ENCODE data around the gene TBC1D1. TPM values are rescaled to one million over a fixed set of nuclear protein-coding genes. Genes with fewer than 3 reads are reported as not detected.

The TBC1D1 gene
- polyA plus RNA-seq, 1 donor from 2014 or later: 23.2 TPM

DNA sequence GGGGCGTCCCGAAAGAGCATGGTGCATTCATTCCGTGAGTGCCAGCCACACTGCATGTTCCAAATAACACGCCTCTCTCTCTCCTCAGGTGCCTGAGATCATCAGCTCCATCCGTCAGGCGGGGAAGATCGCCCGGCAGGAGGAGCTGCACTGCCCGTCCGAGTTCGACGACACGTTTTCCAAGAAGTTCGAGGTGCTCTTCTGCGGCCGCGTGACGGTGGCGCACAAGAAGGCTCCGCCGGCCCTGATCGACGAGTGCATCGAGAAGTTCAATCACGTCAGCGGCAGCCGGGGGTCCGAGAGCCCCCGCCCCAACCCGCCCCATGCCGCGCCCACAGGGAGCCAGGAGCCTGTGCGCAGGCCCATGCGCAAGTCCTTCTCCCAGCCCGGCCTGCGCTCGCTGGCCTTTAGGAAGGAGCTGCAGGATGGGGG, 123.6 kb downstream of the TBC1D1 start:
- no peak overlapping the region for H3K27ac ChIP-seq (ENCODE audit: low read length)
- TF ChIP-seq RAD21 (conservative IDR thresholded peaks at IDR 0.05) (no peak), SMC3 (conservative IDR thresholded peaks at IDR 0.05; ENCODE audit: poor library complexity) (no peak), EZH2 (IDR thresholded peaks at IDR 0.05; ENCODE audit: borderline replicate concordance, insufficient read depth, low read length, poor library complexity, severe bottlenecking) (no peak), MXI1 (conservative IDR thresholded peaks at IDR 0.05; ENCODE audit: poor library complexity, severe bottlenecking) (no peak), POLR2AphosphoS5 (IDR thresholded peaks at IDR 0.05) (no peak), TAF1 (IDR thresholded peaks at IDR 0.05; ENCODE audit: low read depth) (no peak), EP300 (conservative IDR thresholded peaks at IDR 0.05; ENCODE audit: poor library complexity, severe bottlenecking) (no peak)
- TF ChIP-seq, protein P1, sequence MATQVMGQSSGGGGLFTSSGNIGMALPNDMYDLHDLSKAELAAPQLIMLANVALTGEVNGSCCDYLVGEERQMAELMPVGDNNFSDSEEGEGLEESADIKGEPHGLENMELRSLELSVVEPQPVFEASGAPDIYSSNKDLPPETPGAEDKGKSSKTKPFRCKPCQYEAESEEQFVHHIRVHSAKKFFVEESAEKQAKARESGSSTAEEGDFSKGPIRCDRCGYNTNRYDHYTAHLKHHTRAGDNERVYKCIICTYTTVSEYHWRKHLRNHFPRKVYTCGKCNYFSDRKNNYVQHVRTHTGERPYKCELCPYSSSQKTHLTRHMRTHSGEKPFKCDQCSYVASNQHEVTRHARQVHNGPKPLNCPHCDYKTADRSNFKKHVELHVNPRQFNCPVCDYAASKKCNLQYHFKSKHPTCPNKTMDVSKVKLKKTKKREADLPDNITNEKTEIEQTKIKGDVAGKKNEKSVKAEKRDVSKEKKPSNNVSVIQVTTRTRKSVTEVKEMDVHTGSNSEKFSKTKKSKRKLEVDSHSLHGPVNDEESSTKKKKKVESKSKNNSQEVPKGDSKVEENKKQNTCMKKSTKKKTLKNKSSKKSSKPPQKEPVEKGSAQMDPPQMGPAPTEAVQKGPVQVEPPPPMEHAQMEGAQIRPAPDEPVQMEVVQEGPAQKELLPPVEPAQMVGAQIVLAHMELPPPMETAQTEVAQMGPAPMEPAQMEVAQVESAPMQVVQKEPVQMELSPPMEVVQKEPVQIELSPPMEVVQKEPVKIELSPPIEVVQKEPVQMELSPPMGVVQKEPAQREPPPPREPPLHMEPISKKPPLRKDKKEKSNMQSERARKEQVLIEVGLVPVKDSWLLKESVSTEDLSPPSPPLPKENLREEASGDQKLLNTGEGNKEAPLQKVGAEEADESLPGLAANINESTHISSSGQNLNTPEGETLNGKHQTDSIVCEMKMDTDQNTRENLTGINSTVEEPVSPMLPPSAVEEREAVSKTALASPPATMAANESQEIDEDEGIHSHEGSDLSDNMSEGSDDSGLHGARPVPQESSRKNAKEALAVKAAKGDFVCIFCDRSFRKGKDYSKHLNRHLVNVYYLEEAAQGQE (IDR thresholded peaks at IDR 0.05; ENCODE audit: borderline replicate concordance): no peak
- TF ChIP-seq, protein P2, sequence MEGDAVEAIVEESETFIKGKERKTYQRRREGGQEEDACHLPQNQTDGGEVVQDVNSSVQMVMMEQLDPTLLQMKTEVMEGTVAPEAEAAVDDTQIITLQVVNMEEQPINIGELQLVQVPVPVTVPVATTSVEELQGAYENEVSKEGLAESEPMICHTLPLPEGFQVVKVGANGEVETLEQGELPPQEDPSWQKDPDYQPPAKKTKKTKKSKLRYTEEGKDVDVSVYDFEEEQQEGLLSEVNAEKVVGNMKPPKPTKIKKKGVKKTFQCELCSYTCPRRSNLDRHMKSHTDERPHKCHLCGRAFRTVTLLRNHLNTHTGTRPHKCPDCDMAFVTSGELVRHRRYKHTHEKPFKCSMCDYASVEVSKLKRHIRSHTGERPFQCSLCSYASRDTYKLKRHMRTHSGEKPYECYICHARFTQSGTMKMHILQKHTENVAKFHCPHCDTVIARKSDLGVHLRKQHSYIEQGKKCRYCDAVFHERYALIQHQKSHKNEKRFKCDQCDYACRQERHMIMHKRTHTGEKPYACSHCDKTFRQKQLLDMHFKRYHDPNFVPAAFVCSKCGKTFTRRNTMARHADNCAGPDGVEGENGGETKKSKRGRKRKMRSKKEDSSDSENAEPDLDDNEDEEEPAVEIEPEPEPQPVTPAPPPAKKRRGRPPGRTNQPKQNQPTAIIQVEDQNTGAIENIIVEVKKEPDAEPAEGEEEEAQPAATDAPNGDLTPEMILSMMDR (IDR thresholded peaks at IDR 0.05; ENCODE audit: poor library complexity, severe bottlenecking): no peak
- no peak overlapping the region for H3K4me2 ChIP-seq (ENCODE audit: low read length)
- H2AFZ ChIP-seq (ENCODE audit: low read depth, low read length): no peak overlapping the region
- H3F3A ChIP-seq (ENCODE audit: insufficient read depth, low read length, poor library complexity, severe bottlenecking): no peaks in the 10 kb centered on the region
- no peaks in the 10 kb centered on the region for H3K9me3 ChIP-seq (ENCODE audit: low read length)
- H3K9ac ChIP-seq (ENCODE audit: low read length): no peak overlapping the region
- H3K9me2 ChIP-seq (ENCODE audit: insufficient read depth, low read length): no peaks in the 10 kb centered on the region
- no peak overlapping the region for H3K4me3 ChIP-seq (ENCODE audit: low read length)
- H3K36me3 ChIP-seq (ENCODE audit: insufficient read depth, low read length): no peaks in the 10 kb centered on the region
- H3K27me3 ChIP-seq (ENCODE audit: insufficient read depth, low read depth, low read length): no peaks in the 10 kb centered on the region
- no peaks in the 10 kb centered on the region for H3K79me2 ChIP-seq (replicated peaks; ENCODE audit: insufficient read depth, low read length)
- no peaks in the 10 kb centered on the region for H4K20me1 ChIP-seq (ENCODE audit: insufficient read depth)

DNA sequence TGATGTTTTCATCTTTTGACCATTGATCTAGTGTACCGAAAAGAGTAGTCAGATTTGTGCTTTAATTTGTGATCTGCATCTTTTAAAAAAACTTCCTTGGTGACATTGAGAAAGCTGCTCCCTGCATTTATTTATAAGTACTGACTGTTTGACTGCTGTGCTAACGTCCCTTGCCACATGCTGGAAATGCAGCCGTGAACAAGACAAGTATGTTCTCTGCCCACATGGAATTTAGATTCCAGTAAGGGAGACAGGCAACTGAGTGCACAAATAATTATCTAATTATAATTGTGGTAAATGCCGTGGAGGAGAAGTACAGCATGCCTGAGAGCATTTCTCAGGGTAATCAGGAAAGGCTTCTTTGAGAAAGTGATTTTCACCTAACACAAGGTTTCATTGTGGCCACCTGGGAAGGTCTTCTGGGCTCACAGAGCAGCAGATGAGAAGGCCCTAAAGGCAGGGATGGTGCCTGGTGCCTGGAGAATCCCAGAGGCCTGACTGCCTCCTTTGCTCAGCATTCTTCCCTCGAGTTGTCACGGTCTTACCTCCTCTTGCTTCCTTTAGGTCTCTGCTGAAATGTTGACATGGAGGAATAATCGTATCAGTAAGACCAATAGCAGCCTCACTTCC, 125.1 kb downstream of the TBC1D1 start:
- Histone ChIP-seq H3K9ac (ENCODE audit: low read length) (no peak overlapping the region), H3K9me2 (ENCODE audit: insufficient read depth, low read length) (no peaks in the 10 kb centered on the region), H3K79me2 (replicated peaks; ENCODE audit: insufficient read depth, low read length) (no peaks in the 10 kb centered on the region), H3K36me3 (ENCODE audit: insufficient read depth, low read length) (no peaks in the 10 kb centered on the region), H4K20me1 (ENCODE audit: insufficient read depth) (no peaks in the 10 kb centered on the region), H3F3A (ENCODE audit: insufficient read depth, low read length, poor library complexity, severe bottlenecking) (no peaks in the 10 kb centered on the region), H3K4me2 (ENCODE audit: low read length) (no peak overlapping the region), H3K4me3 (ENCODE audit: low read length) (no peak overlapping the region), H2AFZ (ENCODE audit: low read depth, low read length) (no peak overlapping the region), H3K9me3 (ENCODE audit: low read length) (no peaks in the 10 kb centered on the region), H3K27me3 (ENCODE audit: insufficient read depth, low read depth, low read length) (no peaks in the 10 kb centered on the region), H3K27ac (ENCODE audit: low read length) (no peak overlapping the region)
- TF ChIP-seq, protein P1 (IDR thresholded peaks at IDR 0.05; ENCODE audit: borderline replicate concordance): no peak
- TF ChIP-seq, protein P2 (IDR thresholded peaks at IDR 0.05; ENCODE audit: poor library complexity, severe bottlenecking): no peak
- TF ChIP-seq EP300 (conservative IDR thresholded peaks at IDR 0.05; ENCODE audit: poor library complexity, severe bottlenecking): no peak
- TF ChIP-seq POLR2AphosphoS5 (IDR thresholded peaks at IDR 0.05): no peak
- TF ChIP-seq TAF1 (IDR thresholded peaks at IDR 0.05; ENCODE audit: low read depth): no peak
- TF ChIP-seq EZH2 (IDR thresholded peaks at IDR 0.05; ENCODE audit: borderline replicate concordance, insufficient read depth, low read length, poor library complexity, severe bottlenecking): no peak
- TF ChIP-seq RAD21 (conservative IDR thresholded peaks at IDR 0.05): no peak
- TF ChIP-seq MXI1 (conservative IDR thresholded peaks at IDR 0.05; ENCODE audit: poor library complexity, severe bottlenecking): no peak
- no peak for TF ChIP-seq SMC3 (conservative IDR thresholded peaks at IDR 0.05; ENCODE audit: poor library complexity)

Measured in neural cell (in vitro differentiated cells).